Body of pancreas (tissue), 4 donors: ENCODE measurements around the gene TUT4.

Source experiments
- CTCF ChIP-seq, 7 experiments: fragments of 450-650 bp in 4 of 7; fragments of 200-600 bp in 3 of 7; sonication (generic) in 3 of 7; IDR thresholded peaks; one replicate each; pipeline ENCODE4 v1.5.1; 2016 to 2019; ENCODE audit warnings: antibody characterized with exemption in 7 of 7
- POLR2A ChIP-seq, 3 donors: fragments of 450-650 bp; IDR thresholded peaks; one replicate each; pipeline ENCODE4 v1.6.1; 2016; ENCODE audit warnings: antibody characterized with exemption in 3 of 3, mild to moderate bottlenecking in 2 of 3

GRCh38 chr1:52463891-52464290, 89.0 kb downstream of the TUT4 start:
- TF ChIP-seq CTCF (IDR thresholded peaks at IDR 0.05): no peak
- TF ChIP-seq POLR2A (IDR thresholded peaks at IDR 0.05): no peak
